ENCODE measurements around the gene TMEM187.
"Not testable (repeated sequence)": the region's sequence is repeated elsewhere in the genome, so short reads cannot be mapped to it uniquely, and the experiment has no call there.

Gene TMEM187

DNA sequence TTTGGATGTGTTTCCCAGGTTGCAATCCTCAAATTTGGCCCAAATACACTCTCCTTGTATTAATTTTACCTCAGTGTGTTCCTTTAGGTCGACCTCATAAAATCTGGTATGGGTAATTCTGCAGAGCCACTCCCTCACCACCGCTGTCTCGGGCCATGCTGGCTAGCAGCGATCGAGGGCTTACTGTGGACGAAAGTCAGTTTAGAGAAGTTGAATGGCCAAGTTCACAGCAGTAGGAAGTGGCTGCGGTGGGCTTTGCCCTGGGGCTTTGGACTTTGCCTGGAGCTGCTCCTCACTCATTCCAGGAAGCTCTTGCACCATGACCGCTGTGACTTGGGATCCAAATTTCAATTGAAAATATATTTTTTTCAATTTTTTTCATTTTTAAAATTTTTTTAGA, 19.6 kb downstream of the TMEM187 start:
- DNase-seq (ENCODE audit: low read depth): no peak
- no peak overlapping the region for H3K4me3 ChIP-seq (ENCODE audit: low read length)
- TF ChIP-seq, protein P1, sequence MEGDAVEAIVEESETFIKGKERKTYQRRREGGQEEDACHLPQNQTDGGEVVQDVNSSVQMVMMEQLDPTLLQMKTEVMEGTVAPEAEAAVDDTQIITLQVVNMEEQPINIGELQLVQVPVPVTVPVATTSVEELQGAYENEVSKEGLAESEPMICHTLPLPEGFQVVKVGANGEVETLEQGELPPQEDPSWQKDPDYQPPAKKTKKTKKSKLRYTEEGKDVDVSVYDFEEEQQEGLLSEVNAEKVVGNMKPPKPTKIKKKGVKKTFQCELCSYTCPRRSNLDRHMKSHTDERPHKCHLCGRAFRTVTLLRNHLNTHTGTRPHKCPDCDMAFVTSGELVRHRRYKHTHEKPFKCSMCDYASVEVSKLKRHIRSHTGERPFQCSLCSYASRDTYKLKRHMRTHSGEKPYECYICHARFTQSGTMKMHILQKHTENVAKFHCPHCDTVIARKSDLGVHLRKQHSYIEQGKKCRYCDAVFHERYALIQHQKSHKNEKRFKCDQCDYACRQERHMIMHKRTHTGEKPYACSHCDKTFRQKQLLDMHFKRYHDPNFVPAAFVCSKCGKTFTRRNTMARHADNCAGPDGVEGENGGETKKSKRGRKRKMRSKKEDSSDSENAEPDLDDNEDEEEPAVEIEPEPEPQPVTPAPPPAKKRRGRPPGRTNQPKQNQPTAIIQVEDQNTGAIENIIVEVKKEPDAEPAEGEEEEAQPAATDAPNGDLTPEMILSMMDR (IDR thresholded peaks at IDR 0.05; ENCODE audit: insufficient read depth, low read depth, low read length, missing control alignments): no peak

DNA sequence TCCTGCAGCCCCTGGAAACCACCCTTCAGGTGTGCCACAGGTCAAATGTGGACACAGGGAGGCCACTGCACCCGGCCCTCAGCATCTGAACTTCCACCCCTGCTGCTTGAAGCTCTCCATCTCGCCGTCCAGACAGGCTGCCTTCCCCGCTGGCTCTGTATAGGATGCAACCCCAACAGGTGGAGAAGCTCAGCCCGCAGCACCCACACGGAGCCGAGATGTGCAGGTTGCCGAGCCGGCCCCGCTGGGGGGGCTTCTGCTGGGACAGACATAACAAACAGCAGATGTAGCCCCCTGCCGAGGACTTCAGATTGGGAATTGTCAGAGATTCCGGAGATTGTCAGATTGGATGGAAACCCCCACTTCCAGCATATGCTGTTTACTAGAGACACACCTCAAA, 20.5 kb downstream of the TMEM187 start:
- TF ChIP-seq, protein P1 (IDR thresholded peaks at IDR 0.05; ENCODE audit: insufficient read depth, low read depth, low read length, missing control alignments): no peak
- H3K4me3 ChIP-seq (ENCODE audit: low read length): no peak overlapping the region
- DNase-seq (ENCODE audit: low read depth): no peak

DNA sequence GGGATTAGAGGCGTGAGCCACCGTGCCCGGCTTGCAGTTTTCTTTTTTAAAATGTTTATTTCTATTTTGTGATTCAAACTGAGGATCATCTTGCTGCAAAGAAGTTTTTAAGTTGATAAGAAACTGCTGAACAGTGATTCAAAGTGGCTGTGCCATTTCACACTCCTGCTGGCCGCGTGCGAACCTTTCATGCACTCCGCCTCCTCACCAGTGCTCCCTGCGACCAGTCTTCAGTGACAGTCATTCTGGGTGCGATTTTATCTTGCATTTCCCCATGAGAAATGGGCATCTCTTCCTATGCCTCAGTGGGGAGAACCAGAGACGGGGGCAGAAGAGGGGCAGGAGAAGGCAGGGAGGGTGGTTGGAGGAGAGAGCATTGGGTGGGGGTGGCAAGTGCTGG, 21.4 kb downstream of the TMEM187 start:
- no peak for DNase-seq (ENCODE audit: low read depth)
- no peak overlapping the region for H3K4me3 ChIP-seq (ENCODE audit: low read length)
- TF ChIP-seq, protein P1 (IDR thresholded peaks at IDR 0.05; ENCODE audit: insufficient read depth, low read depth, low read length, missing control alignments): no peak

DNA sequence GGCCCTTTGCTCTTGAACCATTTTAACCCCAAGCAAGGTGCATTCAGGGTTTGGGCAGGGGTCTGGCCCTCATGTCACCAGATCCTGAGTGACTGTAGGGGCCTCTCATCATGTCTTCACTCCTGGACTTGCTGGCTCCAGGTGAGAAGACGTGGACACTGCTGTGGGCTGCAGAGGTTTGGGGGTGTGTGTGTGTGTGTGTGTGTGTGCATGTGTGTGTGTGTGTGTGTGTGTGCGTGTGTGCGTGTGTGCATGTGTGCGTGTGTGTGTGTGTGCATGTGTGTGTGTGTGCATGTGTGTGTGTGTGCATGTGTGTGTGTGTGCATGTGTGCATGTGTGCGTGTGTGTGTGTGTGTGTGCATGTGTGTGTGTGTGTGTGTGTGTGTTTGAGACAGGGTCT, 21.8 kb downstream of the TMEM187 start:
- not testable (repeated sequence) for DNase-seq (ENCODE audit: low read depth); H3K4me3 ChIP-seq (ENCODE audit: low read length)

DNA sequence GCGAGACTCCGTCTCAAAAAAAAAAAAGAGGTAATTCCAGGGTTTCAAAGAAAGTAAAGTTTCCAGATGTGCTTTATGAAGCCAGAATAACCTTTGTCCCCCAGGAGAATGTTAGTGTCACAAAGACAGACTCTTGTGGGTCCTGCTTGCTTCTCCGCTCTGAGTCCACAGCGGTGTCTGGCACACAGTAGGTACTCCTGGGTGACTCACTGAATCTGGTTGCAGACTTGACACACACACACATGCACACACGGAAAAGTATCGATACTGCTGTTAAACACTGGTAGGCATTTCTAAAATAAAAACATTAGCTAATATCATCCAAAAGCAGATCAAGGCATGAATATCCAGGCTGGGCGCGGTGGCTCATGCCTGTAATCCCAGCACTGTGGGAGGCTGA, 22.9 kb downstream of the TMEM187 start:
- no peak overlapping the region for H3K4me3 ChIP-seq (ENCODE audit: low read length)
- no peak for DNase-seq (ENCODE audit: low read depth)
- TF ChIP-seq, protein P1 (IDR thresholded peaks at IDR 0.05; ENCODE audit: insufficient read depth, low read depth, low read length, missing control alignments): no peak

DNA sequence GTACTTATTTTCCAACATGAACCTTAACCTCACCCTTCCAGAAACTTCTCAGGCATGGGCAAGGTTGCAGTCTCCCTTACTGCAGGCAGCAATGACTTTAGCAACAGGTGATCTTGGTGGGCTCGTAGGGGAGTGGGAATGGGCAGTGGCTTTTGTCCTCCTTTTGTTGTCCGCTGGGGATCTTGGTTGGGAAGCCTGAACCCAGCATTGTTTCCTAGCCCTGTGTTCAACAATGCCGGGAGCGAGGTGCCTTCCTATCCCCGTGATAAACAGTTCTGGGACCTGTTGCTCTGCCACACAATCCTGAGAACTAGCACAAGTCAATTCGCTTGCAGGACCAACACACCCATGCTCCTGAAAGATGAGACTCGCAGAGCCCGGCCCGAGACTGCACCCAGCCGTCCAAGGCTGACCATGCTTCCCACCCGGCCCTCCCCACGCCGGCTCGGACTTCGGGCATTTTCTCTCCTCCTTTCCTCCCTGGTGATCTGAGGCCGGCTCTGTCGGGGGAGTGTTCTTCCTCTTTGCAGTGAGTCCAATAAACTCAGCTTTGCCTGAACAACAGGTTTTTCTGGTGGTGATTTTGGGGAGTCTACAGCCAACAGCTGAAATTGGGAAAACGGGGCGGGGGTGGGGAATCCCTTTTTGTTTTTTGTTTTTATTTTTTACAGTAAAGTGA, 26.9 kb downstream of the TMEM187 start:
- TF ChIP-seq, protein P1 (IDR thresholded peaks at IDR 0.05; ENCODE audit: insufficient read depth, low read depth, low read length, missing control alignments): no peak
- H3K4me3 ChIP-seq (ENCODE audit: low read length): no peak overlapping the region
- peak; percentile 45 for DNase-seq (ENCODE audit: low read depth)

DNA sequence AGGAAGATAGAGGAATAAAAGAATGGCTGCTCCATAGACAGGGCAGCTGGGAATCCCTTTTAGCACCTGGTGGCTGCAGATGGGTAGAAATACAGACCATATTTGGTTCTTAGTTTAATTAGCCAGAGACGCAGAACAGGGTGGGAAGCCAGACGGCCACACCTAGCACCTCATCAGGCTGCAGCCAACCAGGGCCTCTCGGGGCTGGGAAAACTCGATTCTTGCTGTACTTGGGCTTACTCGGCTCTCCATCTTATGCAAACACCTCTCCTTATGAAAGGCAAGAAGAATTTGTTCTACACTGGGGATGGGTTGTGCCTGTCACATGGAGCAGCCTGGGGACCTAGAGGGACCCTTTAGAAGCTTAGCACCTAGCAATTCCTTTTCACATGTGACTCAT, 27.5 kb downstream of the TMEM187 start:
- DNase-seq (ENCODE audit: low read depth): peak; percentile 72
- TF ChIP-seq, protein P1 (IDR thresholded peaks at IDR 0.05; ENCODE audit: insufficient read depth, low read depth, low read length, missing control alignments): no peak
- no peak overlapping the region for H3K4me3 ChIP-seq (ENCODE audit: low read length)

All from epithelial cell of esophagus (primary cell).